SK-N-SH (cell line): ENCODE data around the gene NUP188. TPM values are rescaled to one million over a fixed set of nuclear protein-coding genes. Genes with fewer than 3 reads are reported as not detected.

Experiments
- CTCF ChIA-PET: fragments of 300-600, 350-600 bp; formaldehyde crosslinking; extraction: SDS; loops from one replicate; lab custom pipeline; 2021; lab: Yijun Ruan, JAX
- POLR2A ChIA-PET: fragments of 350-600 bp; sonication (Branson Sonifier 250); formaldehyde crosslinking; extraction: SDS; loops from one replicate; lab custom pipeline; 2020; ENCODE audit warnings: antibody characterized with exemption, inconsistent platforms; lab: Yijun Ruan, JAX
- DNase-seq: peaks from one replicate; pipeline ENCODE4 v3.0.0; 2012
- H2AFZ ChIP-seq: fragments of 200-600 bp; sonication (generic); 2 replicates; pipeline ENCODE4 v1.8.1; 2016; ENCODE audit warnings: antibody characterized with exemption, mild to moderate bottlenecking, low read depth
- H3F3A ChIP-seq: fragments of 200-600 bp; sonication (generic); replicated peaks from 2 replicates; pipeline ENCODE3; 2016; ENCODE audit warnings: antibody characterized with exemption, mild to moderate bottlenecking; ENCODE audit not compliant: insufficient read depth
- H3K27ac ChIP-seq, 2 experiments: fragments of 200-500 bp in 1 of 2; fragments of 200-600 bp in 1 of 2; sonication (Bioruptor generic) in 1 of 2; sonication (generic), shearing (Covaris generic) in 1 of 2; 2 replicates each; pipeline versions ENCODE4 v1.5.1 to v1.6.1; 2014 to 2016; ENCODE audit warnings: low read depth in 2 of 2, inconsistent platforms in 1 of 2, low read length in 1 of 2, mild to moderate bottlenecking in 1 of 2, mixed read lengths in 1 of 2
- H3K27me3 ChIP-seq: fragments of 200-600 bp; sonication (generic), shearing (Covaris generic); 2 replicates; pipeline ENCODE4 v1.6.1; 2016; ENCODE audit warnings: mixed run types; ENCODE audit not compliant: insufficient read depth
- H3K36me3 ChIP-seq, 2 experiments: fragments of 200-500 bp in 1 of 2; fragments of 200-600 bp in 1 of 2; sonication (Bioruptor generic) in 1 of 2; sonication (generic) in 1 of 2; replicated peaks in 1 of 2; 2 replicates each; pipeline versions ENCODE3 to v1.5.1; 2014 to 2016; ENCODE audit warnings: low read length in 1 of 2, mild to moderate bottlenecking in 1 of 2; ENCODE audit not compliant: insufficient read depth in 2 of 2, control insufficient read depth in 1 of 2
- H3K4me1 ChIP-seq, 2 experiments: fragments of 200-500 bp in 1 of 2; fragments of 200-600 bp in 1 of 2; sonication (Bioruptor generic) in 1 of 2; sonication (generic), shearing (Covaris generic) in 1 of 2; 2 replicates each; pipeline versions ENCODE4 v1.5.1 to v1.6.1; 2014 to 2016; ENCODE audit warnings: low read depth in 1 of 2, low read length in 1 of 2, mixed run types in 1 of 2; ENCODE audit not compliant: insufficient read depth in 2 of 2, control insufficient read depth in 1 of 2
- H3K4me2 ChIP-seq: fragments of 200-600 bp; sonication (generic), shearing (Covaris generic); 2 replicates; pipeline ENCODE4 v1.6.1; 2017; ENCODE audit warnings: mixed run types
- H3K4me3 ChIP-seq, 2 experiments: fragments of 200-500 bp in 1 of 2; fragments of 200-600 bp in 1 of 2; sonication (Bioruptor generic) in 1 of 2; sonication (generic), shearing (Covaris generic) in 1 of 2; 2 replicates each; pipeline versions ENCODE4 v1.5.1 to v1.8.1; 2014 to 2016; ENCODE audit warnings: low read depth in 2 of 2, inconsistent platforms in 1 of 2, low read length in 1 of 2, mild to moderate bottlenecking in 1 of 2, mixed read lengths in 1 of 2, moderate library complexity in 1 of 2
- H3K79me2 ChIP-seq: fragments of 200-600 bp; sonication (generic); 2 replicates; pipeline ENCODE4 v1.8.1; 2017; ENCODE audit warnings: mild to moderate bottlenecking; ENCODE audit not compliant: insufficient read depth
- H3K9ac ChIP-seq: fragments of 200-600 bp; sonication (generic); 2 replicates; pipeline ENCODE4 v1.6.1; 2017; ENCODE audit warnings: mixed run types
- H3K9me2 ChIP-seq: fragments of 200-600 bp; sonication (generic); 2 replicates; pipeline ENCODE4 v1.6.1; 2017; ENCODE audit warnings: mixed run types
- H3K9me3 ChIP-seq: fragments of 200-600 bp; sonication (generic); 2 replicates; pipeline ENCODE4 v1.6.1; 2017; ENCODE audit warnings: mixed run types, mild to moderate bottlenecking, moderate library complexity
- H4K20me1 ChIP-seq: fragments of 200-600 bp; sonication (generic); 2 replicates; pipeline ENCODE4 v1.6.1; 2017; ENCODE audit warnings: mild to moderate bottlenecking, mixed run types; ENCODE audit not compliant: insufficient read depth
- CTCF ChIP-seq: fragments of 200-600 bp; sonication (generic); IDR thresholded peaks from 2 replicates; pipeline ENCODE4 v1.6.1; 2017; ENCODE audit warnings: antibody characterized with exemption, mild to moderate bottlenecking, moderate library complexity
- ELF1 ChIP-seq: IDR thresholded peaks from 2 replicates; pipeline ENCODE4 v1.4.0; 2012
- FOXM1 ChIP-seq: IDR thresholded peaks from 2 replicates; pipeline ENCODE4 v1.4.0; 2012; ENCODE audit warnings: low read depth, mild to moderate bottlenecking
- GABPA ChIP-seq: IDR thresholded peaks from 2 replicates; pipeline ENCODE4 v1.4.0; 2012; ENCODE audit warnings: low read depth, mild to moderate bottlenecking
- GATA2 ChIP-seq: sonication (generic); formaldehyde crosslinking; IDR thresholded peaks from 2 replicates; pipeline ENCODE4 v1.5.0; 2020; ENCODE audit warnings: mild to moderate bottlenecking, missing genetic modification reagents
- IRF3 ChIP-seq: fragments of 150-350 bp; IDR thresholded peaks from 2 replicates; pipeline ENCODE4 v1.6.1; 2016; ENCODE audit warnings: mild to moderate bottlenecking, low read depth, low read length
- JUND ChIP-seq: IDR thresholded peaks from 2 replicates; pipeline ENCODE4 v1.4.0; 2012
- MAX ChIP-seq: IDR thresholded peaks from 2 replicates; pipeline ENCODE4 v1.4.0; 2012; ENCODE audit warnings: low read depth
- NRF1 ChIP-seq: IDR thresholded peaks from 2 replicates; pipeline ENCODE4 v1.6.1; 2012; ENCODE audit warnings: low read depth, mild to moderate bottlenecking, low read length
- PBX3 ChIP-seq: IDR thresholded peaks from 2 replicates; pipeline ENCODE4; 2012
- POLR2AphosphoS5 ChIP-seq: IDR thresholded peaks from 2 replicates; pipeline ENCODE4 v1.6.1; 2012; ENCODE audit warnings: low read depth, low read length
- RAD21 ChIP-seq: IDR thresholded peaks from 2 replicates; pipeline ENCODE4 v1.6.1; 2012; ENCODE audit warnings: mild to moderate bottlenecking, low read length
- REST ChIP-seq: IDR thresholded peaks from 2 replicates; pipeline ENCODE4 v1.6.1; 2012; ENCODE audit warnings: mild to moderate bottlenecking, low read depth, low read length, moderate library complexity
- SIN3A ChIP-seq: IDR thresholded peaks from 2 replicates; pipeline ENCODE4 v1.6.1; 2012; ENCODE audit warnings: low read depth, mild to moderate bottlenecking, low read length, moderate library complexity, borderline replicate concordance
- SMC3 ChIP-seq: IDR thresholded peaks from 2 replicates; pipeline ENCODE4 v1.6.1; 2012; ENCODE audit warnings: low read depth, low read length, improper control_type of control experiment
- TCF12 ChIP-seq: IDR thresholded peaks from 2 replicates; pipeline ENCODE4 v1.4.0; 2012
- TEAD4 ChIP-seq: IDR thresholded peaks from 2 replicates; pipeline ENCODE4 v1.4.0; 2012; ENCODE audit warnings: mild to moderate bottlenecking, borderline replicate concordance; ENCODE audit not compliant: insufficient read depth
- USF1 ChIP-seq: IDR thresholded peaks from 2 replicates; pipeline ENCODE4 v1.4.0; 2012; ENCODE audit warnings: low read depth, borderline replicate concordance
- USF2 ChIP-seq: fragments of 150-350 bp; IDR thresholded peaks from 2 replicates; pipeline ENCODE4 v1.6.1; 2017; ENCODE audit warnings: antibody characterized with exemption, low read length, low read depth, borderline replicate concordance
- ZBTB33 ChIP-seq: IDR thresholded peaks from 2 replicates; pipeline ENCODE4 v1.4.0; 2012; ENCODE audit warnings: low read depth, borderline replicate concordance
- WGBS: methylation state at CpG from one replicate; pipeline ENCODE4 v1.1.6; 2017; ENCODE audit warnings: low lambda C conversion rate; 5-methylcytosine and 5-hydroxymethylcytosine counted together
- polyA plus RNA-seq, 3 experiments: library from polyadenylated mRNA; depleted of rRNA; stranded (reverse); fragments of >200 nt; gene quantifications; 2 replicates each; pipeline ENCODE4 v1.2.3, GENCODE V29; 2012

NUP188 gene
- polyA plus RNA-seq, 1 of the 3 experiments (the other 2 are of a cell fraction) = 49.5 TPM

GRCh38 chr9:129036923-129037766 is 89.6 kb downstream of the NUP188 start:
- no peaks in the 10 kb centered on the region for H3F3A ChIP-seq
- H3K9me3 ChIP-seq = no peaks in the 10 kb centered on the region
- H3K9ac ChIP-seq = peak overlapping the region; percentile 85
- POLR2A ChIA-PET = interaction anchor here (0.5 kb wide), 1 partner anchor 90 kb away, joined by 3 read pairs; no protein-coding TSS in a partner anchor
- CTCF ChIA-PET = interaction anchor here (0.8 to 1.3 kb wide), 2 partner anchors 8 to 9 kb away, joined by 3 to 4 read pairs; partner anchors contain the start of gene SH3GLB2
- H3K27ac ChIP-seq = peak overlapping the region; percentile 37 to 60; a peak in 2 of 4 replicates
- H3K9me2 ChIP-seq = no peaks in the 10 kb centered on the region
- peaks cover 4% of the 10 kb centered on the region; the same call in 1 of the 2 replicates for H4K20me1 ChIP-seq
- peak overlapping the region; percentile 93 for H3K4me2 ChIP-seq
- peak overlapping the region; percentile 88 to 93 for H3K4me3 ChIP-seq
- peaks cover 7 to 31% of the 10 kb centered on the region in 2 experiments; a peak in 3 of 4 replicates for H3K4me1 ChIP-seq
- peak overlapping the region; percentile 92 for H2AFZ ChIP-seq
- peaks cover 0 to 6% of the 10 kb centered on the region in 2 experiments for H3K36me3 ChIP-seq
- no peaks in the 10 kb centered on the region for H3K27me3 ChIP-seq
- peaks cover 37% of the 10 kb centered on the region for H3K79me2 ChIP-seq
- TF ChIP-seq SIN3A (no peak), JUND (no peak), POLR2AphosphoS5 (no peak), ELF1 (no peak), ZBTB33 (no peak), CTCF (no peak), PBX3 (no peak), USF1 (no peak), USF2 (no peak), TCF12 (no peak), GATA2 (CRISPR knock-in tag) (no peak), TEAD4 (no peak), REST (no peak), RAD21 (no peak), FOXM1 (no peak), MAX (no peak), NRF1 (no peak), IRF3 (no peak), SMC3 (no peak), GABPA (no peak)
- DNase-seq = no peak
- 7% methylated on average over 29 of the region's 32 CpGs for WGBS
